ENCODE measurements around the gene NENF. TPM values are rescaled to one million over a fixed set of nuclear protein-coding genes. Genes with fewer than 3 reads are reported as not detected.
"Not testable (repeated sequence)": the region's sequence is repeated elsewhere in the genome, so short reads cannot be mapped to it uniquely, and the experiment has no call there.

The NENF gene
- polyA plus RNA-seq, 10 donors: 61.9 to 96.9 (median 80.0) TPM

DNA sequence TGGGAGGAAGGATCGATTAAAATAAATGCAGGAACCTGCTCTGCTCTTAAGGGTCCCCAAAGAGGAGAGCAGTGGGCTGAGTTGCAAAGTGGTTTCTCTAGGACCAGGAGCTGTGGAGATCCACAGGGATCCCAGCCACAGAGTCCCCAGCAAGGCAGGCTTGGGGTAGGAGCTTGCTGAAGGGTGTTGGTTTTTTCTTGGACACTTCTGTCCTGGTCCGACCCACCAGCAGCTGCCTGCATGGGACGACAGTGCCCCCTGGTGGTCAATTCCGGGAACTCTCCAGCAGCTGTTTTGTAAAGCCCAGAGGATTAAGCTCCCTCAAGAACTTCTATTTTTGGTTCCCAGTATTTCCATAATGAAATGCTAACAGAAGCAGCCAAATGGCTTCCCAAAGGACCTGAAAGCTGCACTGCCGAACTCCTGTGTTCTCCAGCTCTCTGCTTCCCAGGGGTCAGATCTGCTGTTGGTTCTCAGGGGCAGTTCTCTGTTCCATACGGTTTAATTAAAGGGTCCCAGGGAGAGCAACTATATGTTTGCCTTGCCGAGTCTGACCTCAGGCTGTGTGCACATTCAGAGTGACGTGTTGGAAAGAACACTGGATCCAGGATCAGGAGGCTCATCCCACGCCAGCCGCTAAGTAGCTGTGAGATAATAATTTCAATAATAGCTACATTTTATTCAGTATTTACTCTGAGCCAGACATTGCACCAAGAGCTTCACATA is 23.2 kb downstream of the NENF start:
- peak; percentile 83 to 91 (median 90) for DNase-seq

DNA sequence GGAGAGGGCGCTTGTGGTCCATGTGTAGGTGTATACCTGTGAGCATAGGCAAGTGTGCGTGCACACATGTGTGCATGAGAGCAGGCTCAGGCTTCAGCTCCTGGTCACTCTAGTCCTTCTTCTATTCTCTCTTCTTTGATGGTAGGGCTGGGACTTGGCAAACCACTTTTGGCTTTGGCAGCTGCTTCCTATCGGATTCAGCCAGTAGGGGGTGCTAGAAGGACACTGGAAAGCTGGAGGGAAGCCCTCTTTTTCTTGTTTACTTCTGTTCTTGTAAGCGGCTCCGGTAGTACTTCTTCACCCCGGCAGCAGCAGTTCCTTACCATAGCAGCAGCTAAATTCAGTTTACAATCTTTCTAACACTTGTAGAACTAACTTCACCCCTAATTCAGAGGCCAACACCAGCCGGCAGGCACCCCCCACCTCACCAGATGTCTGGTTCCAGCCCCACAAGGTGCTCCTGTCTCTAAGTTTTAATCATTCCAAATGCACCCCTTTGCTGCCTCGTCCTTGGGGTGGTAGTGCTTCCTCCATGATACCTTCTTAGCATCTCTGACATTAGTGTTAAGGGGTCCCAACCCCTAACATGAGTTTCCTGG is 25.1 kb downstream of the NENF start:
- no peak for DNase-seq

DNA sequence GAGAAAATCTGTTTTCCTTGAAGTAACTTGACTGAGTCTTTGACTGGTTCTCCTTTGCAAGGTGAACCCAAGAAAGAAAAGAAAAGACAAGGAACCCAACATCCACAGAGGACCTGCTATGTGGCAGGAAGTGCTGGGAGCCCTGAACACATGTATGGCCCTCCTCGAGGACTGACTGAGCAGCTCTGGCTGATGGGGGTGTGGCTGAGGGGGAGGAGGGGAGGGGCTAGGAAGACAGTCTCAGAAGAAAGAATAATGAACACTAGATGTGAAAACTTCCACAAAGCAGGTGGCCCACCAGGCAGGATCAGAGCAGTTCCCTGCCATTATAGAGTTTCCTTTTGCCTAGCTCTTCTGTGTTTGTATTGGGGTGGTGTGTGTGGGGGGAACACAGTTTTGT is 26.1 kb downstream of the NENF start:
- no peak for DNase-seq

DNA sequence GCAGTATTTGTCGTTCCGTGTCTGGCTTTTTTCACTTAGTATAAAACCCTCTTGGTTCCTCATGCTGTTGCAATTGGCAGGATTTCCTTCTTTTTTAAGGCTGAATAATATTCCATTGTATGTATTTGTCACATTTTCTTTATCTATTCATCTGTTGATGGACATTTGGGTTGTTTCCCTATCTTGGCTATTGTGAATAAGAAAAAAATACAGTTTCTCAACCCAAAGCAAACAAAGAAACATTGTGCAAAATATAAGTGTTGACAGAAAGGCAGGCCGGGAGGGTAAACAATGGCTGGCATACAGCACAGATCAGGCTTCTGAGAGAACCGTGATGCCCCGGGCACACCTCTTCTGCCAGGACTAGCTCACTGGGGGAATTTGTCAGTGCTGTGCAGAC is 26.9 kb downstream of the NENF start:
- no peak for DNase-seq

DNA sequence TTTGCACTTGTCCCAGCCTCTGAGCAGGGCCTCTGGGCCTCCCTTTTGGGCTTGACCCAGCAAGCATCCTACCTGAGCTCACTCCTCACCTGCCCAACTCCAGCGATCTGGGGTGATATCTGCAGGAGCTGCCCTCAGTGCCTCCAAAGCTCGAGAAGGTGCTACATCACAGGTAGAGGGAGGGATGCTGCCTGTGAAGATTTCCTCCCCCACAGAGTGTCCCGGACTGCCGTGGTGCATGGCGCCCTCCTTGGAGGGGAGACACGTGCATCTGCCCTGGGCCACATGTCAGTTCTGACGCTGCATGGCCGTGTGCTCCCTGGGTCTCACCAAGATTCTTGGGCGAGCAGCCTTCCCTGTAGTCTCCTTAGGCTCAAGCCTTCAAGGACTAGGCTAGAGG is 27.7 kb downstream of the NENF start:
- DNase-seq: no peak

DNA sequence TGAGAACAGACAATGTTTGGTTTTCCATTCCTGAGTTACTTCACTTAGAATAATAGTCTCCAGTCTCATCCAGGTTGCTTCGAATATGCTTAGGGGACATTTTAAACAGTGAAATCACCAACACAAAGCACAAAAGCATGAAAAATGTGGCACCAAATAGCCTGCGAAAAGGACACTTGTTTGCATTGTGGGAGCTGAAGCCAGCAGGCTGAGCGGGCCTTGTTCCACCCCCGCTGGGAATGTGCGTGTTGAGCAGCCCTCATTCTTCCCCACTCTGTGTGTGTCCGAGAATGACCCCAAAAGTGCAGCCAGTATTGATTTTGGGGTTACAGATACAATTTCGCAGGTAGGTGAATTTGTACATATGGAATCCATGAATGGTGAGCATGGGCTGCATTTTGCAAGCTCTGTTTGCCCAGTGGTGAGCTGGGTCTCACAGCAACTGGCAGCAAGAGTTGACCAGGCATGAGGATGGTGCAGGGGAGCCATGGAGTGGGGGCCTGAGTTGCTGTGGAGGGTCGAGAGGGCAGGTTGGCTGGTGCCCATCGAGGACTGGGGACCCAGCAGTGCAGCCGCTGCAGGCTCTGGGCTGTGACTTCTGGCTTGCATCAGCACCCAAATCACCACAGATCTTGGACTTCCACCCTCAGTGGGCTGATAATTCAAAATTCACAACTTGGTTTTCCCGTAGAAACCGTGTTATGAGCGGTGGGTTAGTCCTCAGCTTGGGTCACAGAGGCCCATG is 29.4 kb downstream of the NENF start:
- DNase-seq: no peak

DNA sequence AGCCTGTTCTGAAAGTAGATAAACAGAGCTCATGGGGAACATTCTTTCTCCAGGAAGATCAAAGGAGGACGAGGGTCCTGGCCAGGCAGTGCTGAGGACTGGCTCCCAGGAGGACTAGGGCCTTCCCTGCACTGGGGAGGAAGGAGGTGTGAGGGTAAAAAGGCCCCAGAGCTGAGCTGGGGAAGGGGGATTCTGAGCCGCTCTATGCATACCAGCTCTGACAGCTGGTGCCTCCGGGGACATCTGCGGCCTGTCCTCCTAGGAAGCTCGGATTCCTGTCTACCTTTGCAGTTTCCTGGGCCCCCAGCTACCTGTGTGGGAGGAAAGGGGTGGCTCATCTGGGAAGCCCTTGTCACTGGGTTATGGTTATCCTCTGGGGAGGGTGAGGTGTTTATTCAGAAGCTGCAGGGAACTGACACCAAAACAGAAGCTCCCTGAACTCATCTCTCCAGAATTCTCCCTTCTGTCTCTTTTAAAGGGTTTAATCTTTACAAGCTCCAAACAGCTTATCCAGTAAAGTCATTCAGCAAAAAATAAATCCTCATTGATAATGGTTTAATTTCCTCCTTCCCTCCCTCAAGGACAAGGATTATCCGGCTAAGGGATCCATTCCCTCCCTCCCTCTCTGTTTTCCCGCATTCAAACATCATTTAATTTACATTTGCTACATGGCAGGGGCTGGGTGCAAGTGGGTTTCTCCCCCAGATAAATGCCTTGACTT is 31.0 kb downstream of the NENF start:
- no peak for DNase-seq

DNA sequence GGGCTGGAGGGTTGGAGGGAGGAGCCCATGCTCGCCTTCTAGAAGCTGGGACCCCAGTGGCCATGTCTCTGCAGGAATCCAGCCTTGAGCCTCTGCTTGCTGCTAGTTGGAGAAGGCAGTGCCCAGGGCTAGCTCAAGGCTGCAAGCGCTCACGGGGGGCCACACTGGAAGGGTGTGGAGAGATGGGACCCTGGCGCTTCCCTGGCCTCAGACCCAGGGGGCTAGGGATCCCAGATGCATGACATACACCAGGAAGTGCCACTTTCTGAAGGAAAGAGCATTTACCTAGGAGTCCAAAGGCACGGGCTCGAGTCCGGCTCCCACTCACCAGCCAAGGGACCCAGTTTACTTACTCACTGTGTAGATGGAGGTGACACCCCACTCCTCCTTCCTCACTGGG is 32.6 kb downstream of the NENF start:
- no peak for DNase-seq

DNA sequence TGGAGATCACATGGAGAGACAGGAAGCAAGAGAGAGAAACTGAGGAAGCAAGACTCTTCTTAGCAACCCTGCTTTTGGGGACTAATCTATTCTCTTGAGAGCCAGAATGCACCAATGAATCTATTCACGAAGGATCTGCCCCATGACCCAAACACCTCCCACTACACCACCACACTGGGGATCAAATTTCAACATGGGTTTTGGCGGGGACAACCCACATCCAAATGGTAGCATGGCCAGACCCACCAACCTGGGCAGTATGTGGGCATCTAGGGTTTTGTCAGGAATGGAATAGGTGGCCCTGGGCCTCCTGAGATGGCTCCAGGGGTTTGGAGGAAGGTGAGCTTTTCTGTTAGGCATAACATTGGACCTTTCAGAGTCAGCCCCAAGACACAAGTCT is 33.7 kb downstream of the NENF start:
- DNase-seq: no peak

DNA sequence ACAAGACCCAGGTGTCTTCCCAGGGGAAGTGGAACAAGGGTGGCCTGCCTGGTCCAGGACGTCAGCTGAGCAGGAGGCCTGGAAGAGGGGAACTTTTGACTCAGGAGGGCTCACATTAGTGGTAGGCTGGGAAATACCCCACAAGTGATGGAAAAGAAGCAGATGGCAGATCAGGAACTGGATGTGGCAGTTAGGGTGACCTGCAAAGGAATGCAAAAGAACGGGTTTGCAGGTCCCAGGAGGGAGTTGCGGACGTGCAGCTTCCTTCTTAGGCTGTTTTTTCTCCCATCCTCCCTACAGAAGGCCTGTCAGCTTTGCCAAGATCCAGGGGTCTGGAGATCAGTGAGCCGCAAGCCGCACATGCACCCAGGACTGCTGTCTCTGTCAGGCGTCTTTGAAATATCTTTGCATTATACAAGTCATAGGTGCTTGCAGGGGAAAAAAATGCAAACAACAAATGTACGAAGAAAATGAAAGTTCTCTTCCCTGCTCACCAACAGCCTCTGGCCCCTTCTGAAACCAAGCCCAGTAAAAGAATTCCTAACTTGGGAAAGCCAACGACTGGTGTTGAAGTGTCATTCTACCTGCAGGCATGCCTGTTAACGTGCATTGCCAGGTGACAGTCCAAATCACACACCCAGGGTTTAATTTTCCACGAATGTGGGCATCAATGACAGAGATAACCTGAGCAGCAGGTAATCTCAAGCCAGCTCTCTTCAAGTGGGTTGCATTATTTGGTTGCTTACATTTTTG is 34.4 kb downstream of the NENF start:
- no peak for DNase-seq

DNA sequence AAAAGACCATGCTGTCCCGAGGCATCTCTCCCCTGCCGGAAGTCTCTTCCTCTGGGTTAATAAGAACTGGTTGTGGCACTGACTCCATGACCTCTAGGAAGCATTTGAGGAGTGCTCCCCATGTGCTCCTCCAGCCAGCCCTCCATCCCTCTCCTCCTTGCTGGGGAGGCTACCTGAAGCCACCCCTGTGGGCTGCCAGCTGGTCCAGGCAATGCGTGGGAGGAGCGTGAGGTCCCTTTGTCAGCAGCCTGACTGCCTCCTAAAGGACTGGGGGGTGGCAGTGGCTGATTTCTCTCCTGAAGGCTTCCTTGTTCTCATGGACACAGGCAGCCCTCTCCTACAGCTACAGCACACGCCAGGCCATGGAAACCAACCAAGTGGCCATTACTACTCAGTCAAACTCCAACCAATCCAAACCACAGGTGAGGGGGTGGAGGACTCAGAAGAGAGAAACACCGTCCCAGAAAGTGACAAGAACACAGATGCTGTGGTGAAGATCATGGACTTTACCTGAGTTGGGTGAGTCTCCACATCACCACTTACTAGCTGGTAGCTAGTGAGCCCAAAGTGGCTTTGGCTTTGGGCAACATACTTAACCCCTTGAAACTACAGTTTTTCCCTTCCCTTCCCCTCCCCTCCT is 35.2 kb downstream of the NENF start:
- DNase-seq: no peak

DNA sequence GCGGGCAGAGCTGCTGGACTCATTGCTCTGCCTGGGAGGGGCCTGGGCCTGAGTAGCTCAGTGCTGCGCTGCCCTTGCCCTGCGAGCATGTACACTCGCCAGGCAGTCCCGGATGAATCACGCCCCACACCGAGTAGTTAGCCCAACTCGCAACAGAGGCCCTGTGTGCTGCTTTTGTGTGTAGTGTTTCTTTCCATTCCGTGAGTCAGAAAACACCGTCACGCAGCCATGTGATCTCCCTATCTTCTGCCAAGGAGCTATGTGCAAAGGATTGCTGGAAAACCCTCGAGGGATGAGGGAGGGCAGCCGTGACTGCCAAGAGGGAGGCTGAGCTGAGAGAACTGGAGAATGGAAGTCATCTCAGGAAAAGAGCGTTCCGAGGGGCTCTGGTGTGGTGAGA is 37.3 kb downstream of the NENF start:
- peak; percentile 86 to 92 (median 86) for DNase-seq

DNA sequence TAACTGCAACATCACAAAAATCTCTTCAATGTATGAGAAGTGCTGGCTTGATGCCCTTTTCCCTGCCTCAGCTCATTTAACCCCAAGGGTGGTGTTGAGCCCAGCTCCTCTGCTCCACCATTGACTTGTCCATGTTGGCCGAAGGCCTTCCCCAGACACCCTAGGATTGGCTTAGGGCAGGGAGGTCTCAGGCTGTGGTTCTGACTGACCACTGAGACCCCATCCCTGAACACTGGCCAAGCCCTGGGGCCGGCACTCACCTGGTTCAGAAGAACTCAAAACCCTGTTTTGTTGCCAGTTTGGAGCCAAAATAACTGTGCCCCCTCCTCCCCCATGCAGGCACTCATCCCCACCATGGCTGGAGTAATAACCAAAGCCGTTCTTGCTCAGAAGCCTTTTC is 38.6 kb downstream of the NENF start:
- no peak for DNase-seq

DNA sequence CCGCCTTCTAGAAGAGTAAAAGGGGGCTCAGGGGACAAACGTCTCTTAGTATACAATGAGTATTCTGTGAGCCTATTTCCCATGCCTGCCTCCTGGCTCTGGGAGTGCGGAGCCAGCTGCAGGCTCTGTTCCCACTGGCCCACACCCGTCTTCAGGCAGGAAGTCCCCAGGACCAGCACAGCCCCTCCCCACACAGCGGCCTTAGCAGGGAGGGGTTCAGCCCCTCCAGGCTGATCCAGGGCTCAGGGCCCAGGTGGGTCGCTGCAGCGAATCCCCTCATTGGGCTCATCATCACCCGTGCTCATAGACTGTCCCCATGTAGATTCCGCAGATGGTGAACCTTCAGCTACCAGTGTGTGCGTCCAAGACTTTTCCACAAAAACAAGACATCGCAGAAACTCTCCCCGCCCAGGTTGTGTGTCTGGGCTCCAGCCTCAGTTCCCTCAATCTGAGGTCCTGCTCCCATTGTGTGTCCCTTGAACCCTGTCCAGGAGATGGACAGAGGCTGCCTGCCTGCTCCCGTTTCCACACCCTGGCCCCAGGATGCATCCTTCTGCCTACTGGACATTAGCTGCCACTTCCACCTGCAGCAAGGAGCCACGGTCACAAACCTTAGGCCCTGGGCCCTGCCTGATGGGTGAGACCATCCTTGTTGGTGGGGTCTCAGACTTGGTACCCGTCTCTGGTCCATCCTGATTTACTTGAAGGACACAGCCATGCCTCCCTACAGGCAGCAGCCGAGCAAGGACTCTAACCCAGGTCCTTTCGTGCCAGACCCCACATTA is 39.4 kb downstream of the NENF start:
- DNase-seq: no peak

DNA sequence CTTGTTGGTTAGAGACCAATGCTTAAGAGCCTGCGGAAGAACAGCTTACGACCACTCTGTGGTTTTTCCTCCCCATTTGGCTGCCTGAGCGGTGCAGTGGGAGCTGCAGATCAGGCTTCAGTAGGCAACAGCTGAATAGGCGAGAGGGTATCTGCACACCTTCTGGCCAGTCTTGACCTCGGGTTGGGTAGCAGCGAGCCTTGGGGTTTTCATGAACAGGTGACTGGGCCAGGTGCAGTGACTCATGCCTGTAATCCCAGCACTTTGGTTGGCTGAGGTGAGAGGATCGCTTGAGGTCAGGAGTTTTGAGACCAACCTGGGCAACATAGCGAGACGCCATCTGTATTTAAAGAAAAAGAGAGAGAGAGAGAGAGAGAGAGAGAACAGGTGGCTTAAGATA is 41.0 kb downstream of the NENF start:
- DNase-seq: no peak

DNA sequence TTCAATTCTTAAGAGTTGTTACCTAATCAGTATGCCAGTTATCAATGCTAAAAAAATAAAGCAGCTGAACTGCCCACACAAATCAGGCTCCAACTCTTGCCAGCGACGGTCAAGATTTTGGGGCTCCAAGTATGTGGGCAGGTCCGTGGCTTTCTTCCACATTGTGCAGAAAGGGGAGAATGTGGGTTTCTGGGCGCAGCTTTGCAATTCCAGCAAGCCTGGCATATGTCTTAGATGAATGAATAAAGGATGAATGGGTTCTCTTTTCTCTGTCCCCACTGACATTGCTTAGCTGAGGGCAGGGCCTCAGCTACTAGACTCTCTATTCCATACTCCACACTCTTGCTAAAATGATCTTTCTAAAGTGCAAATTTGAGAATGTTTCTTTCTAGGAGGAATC is 42.4 kb downstream of the NENF start:
- no peak for DNase-seq

DNA sequence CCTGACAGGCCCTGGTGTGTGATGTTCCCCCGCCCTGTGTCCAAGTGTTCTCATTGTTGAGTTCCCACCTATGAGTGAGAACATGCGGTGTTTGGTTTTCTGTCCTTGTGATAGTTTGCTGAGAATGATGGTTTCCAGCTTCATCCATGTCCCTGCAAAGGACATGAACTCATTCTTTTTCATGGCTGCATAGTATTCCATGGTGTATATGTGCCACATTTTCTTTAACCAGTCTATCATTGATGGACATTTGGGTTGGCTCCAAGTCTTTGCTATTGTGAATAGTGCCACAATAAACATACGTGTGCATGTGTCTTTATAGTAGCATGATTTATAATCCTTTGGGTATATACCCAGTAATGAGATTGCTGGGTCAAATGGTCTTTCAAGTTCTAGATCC is 43.1 kb downstream of the NENF start:
- DNase-seq: not testable (repeated sequence)

DNA sequence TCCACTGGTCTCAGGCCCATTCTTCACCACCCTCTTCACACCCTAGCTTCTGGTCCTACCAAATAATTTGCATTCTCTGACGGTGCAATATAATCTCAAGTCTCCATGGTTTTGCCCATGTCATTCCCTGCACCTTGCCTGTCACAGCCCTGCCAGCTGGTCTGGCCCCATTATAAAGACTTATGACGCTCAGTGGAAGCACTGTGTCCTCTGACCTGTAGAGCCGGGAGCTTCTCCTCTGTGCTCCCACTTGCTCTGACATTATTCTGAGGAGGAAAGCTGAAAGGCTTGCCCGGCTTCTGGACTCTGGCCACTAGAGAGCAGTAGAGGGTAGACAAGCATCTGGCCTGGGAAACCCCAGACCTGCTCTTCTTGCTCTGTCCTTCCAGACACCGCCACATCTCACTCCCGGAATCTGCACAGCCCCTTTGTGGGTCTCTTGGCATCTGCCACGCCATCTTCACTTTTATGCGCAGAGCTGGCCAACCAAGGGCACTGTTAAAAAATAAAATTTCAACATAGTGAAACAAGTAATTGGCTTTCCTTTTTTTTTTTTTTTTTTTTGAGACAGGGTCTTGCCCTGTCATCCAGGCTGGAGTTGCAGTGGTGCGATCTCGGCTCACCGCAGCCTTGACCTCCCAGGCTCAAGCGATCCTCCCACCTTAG is 44.4 kb downstream of the NENF start:
- peak; percentile 82 to 90 (median 88) for DNase-seq

DNA sequence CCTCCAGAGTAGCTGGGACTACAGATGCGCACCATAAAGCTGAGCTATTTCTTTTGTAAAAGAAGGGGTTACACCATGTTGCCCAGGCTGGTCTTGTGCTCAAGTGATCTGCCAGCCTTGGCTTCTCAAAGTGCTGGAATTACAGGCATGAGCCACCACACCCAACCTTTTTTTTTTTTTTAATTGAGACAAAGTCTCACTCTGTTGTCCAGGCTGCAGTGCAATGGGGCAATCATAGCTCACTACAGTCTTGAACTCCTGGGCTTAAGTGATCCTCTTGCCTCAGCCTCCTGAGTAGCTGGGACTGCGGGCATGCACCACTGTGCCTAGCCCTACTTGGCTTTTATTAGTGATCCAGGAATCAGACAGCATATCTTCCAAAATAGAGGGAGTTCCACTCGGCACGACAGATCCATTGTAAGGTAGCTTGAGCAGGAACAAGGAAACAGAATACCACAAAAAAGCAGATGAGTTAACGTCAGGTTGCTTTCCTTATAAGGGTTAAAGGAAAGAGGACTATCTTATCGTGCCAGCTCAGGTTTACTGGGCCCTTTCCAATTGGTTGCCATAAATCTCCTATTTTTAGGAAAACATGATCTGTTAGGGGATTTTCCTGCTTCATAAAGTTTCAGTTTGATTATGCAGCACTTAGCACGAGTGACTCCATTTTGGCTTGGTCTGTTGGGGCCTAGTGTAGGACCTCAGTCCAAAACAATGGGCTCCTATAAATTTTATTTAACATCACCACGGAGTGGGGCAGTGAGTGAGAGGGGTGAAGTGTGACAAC is 45.2 kb downstream of the NENF start:
- DNase-seq: no peak
